HT-29 (cell line): Measurements from ENCODE around the gene NDUFA8. TPM values are rescaled to one million over a fixed set of nuclear protein-coding genes. Genes with fewer than 3 reads are reported as not detected.
"Not testable (repeated sequence)": the region's sequence is repeated elsewhere in the genome, so short reads cannot be mapped to it uniquely, and the experiment has no call there.

Experiments used
- DNase-seq: peaks from one replicate; pipeline ENCODE4 v3.0.0-alpha.2; 2015; ENCODE audit warnings: low spot score
- total RNA-seq: library from RNA; depleted of rRNA; stranded (reverse); fragments of >200 nt; shearing (Covaris generic); gene quantifications from 2 replicates; pipeline ENCODE4 v1.2.3, GENCODE V29; 2014

The NDUFA8 gene
- total RNA-seq, 1 experiment from 2014 or later, result 28.1 TPM

GRCh38 chr9:122122468-122122867 is 37.1 kb downstream of the NDUFA8 start:
- DNase-seq, result no peak

- no peak for DNase-seq
Observed at GRCh38 chr9:122121931-122122330, 37.6 kb downstream of the NDUFA8 start.

GRCh38 chr9:122121391-122121790 is 38.2 kb downstream of the NDUFA8 start:
- DNase-seq, result no peak

GRCh38 chr9:122120316-122121071 is 39.1 kb downstream of the NDUFA8 start:
- DNase-seq, result no peak

GRCh38 chr9:122119721-122120120 is 39.9 kb downstream of the NDUFA8 start:
- no peak for DNase-seq

- DNase-seq, result no peak
Observed at GRCh38 chr9:122119166-122119521, 40.4 kb downstream of the NDUFA8 start.

- DNase-seq, result no peak
Observed at GRCh38 chr9:122118343-122119165, 41.0 kb downstream of the NDUFA8 start.

GRCh38 chr9:122117241-122117640 is 42.3 kb downstream of the NDUFA8 start:
- not testable (repeated sequence) for DNase-seq

GRCh38 chr9:122116448-122117173 is 43.0 kb downstream of the NDUFA8 start:
- no peak for DNase-seq

- DNase-seq, result no peak
Observed at GRCh38 chr9:122116040-122116439, 43.5 kb downstream of the NDUFA8 start.

GRCh38 chr9:122115176-122116035 is 44.2 kb downstream of the NDUFA8 start:
- no peak for DNase-seq

GRCh38 chr9:122113574-122113973 is 46.0 kb downstream of the NDUFA8 start:
- DNase-seq, result no peak

- no peak for DNase-seq
Observed at GRCh38 chr9:122112238-122112637, 47.3 kb downstream of the NDUFA8 start.

- no peak for DNase-seq
Observed at GRCh38 chr9:122111413-122112085, 48.0 kb downstream of the NDUFA8 start.

- DNase-seq, result no peak
Observed at GRCh38 chr9:122110100-122110833, 49.3 kb downstream of the NDUFA8 start.

GRCh38 chr9:122109035-122109813 is 50.4 kb downstream of the NDUFA8 start:
- no peak for DNase-seq

GRCh38 chr9:122107291-122107805 is 52.2 kb downstream of the NDUFA8 start:
- DNase-seq, result no peak

GRCh38 chr9:122106576-122106975 is 53.0 kb downstream of the NDUFA8 start:
- DNase-seq, result no peak

GRCh38 chr9:122103985-122104384 is 55.6 kb downstream of the NDUFA8 start:
- no peak for DNase-seq
